Endometrial microvascular endothelial cells (primary cell): ENCODE data around the gene CEP70. TPM values are rescaled to one million over a fixed set of nuclear protein-coding genes. Genes with fewer than 3 reads are reported as not detected.
"Not testable (repeated sequence)": the region's sequence is repeated elsewhere in the genome, so short reads cannot be mapped to it uniquely, and the experiment has no call there.

Source experiments
- in situ Hi-C: cut with HindIII; loops from 2 replicates; pipeline ENCODE4 v1.10.0; 2017; ENCODE audit warnings: low sequenced_read_pairs, low pct_unique_long_range_greater_than_20kb; ENCODE audit errors: inconsistent ontology term
- total RNA-seq: library from RNA; depleted of rRNA; stranded (reverse); fragments of >200 nt; gene quantifications from one replicate; pipeline ENCODE4 v1.2.3, GENCODE V29; 2015; ENCODE audit errors: inconsistent ontology term

CEP70 gene
- total RNA-seq, 1 donor from 2014 or later, result 9.2 TPM

DNA sequence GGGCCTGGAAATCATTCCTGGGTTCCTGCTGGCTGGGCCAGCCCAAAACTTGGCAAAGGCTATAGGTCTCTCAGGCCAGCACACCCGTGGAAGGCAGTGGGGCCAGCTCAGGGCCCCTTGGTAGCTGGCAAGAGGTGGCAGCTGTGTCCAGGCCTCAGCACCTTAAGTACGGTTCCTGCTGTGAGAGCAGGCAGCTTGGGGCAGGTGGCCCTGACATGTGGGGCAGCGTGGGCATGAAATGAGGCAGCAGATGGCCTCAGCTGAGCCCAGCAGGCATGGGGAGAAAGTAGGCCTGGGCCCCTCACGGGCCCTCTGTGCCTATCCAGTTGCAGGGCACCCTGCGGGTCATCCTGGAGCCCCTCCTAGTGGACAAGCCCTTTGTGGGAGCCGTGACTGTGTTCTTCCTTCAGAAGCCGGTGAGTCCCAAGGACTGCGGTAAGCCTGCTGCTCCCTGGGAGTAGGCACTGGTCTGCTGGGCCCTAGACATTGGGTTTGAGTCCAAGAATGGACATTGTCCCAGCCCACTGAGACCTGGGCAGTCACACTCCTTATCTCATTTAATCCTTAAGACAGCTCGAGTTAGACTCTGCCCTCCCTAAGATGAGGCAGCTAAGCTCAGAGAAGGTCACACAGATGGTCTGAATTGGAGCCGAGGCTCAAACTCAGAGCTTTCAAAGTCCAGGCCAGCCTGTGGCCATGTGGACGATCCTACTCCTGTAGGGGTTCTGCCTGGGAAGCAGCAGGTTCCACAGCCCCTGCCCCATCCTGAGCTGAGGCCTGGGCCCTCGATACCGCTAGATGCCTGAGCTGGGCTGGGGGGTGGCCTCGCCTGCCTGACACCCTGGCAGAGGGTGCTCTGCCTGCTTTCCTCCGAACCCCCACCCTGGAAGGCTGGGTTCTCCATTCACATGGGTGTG is 134.2 kb downstream of the CEP70 start:
- in situ Hi-C loops, result no loop called here

DNA sequence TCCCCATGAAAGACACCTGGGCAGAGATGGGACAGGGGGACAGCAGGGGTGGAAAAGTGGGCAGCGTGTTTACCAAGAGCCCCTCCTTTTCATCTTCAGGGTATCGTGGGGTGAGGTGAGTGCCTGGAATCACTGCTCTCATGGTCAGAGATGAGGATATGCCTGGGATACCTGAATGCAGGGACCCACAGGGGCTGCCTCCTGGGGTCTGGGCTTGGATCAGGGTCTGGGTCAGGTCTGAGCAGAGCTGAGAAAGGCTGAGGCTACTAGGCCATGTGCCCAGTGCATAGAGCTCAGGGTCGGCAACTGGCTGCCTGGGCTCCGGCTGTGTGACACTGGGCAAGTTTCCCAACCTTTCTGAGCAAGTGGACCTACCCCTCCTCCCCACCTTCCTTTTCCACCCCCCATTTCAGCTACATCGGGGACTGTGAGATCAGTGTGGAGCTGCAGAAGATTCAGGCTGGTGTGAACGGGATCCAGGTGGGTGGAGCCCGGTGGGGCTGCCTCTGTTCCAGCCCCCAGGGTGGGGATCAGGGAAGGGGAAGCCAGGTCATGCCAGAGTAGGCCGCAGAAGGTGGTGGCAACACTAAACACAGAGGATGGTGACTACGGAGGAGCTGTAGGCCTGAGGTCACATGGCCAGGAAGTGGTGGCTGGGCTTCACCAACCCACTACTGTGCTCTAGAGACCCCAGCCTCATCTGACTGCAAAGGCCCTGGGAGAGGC is 135.1 kb downstream of the CEP70 start:
- in situ Hi-C loops, result no loop called here

DNA sequence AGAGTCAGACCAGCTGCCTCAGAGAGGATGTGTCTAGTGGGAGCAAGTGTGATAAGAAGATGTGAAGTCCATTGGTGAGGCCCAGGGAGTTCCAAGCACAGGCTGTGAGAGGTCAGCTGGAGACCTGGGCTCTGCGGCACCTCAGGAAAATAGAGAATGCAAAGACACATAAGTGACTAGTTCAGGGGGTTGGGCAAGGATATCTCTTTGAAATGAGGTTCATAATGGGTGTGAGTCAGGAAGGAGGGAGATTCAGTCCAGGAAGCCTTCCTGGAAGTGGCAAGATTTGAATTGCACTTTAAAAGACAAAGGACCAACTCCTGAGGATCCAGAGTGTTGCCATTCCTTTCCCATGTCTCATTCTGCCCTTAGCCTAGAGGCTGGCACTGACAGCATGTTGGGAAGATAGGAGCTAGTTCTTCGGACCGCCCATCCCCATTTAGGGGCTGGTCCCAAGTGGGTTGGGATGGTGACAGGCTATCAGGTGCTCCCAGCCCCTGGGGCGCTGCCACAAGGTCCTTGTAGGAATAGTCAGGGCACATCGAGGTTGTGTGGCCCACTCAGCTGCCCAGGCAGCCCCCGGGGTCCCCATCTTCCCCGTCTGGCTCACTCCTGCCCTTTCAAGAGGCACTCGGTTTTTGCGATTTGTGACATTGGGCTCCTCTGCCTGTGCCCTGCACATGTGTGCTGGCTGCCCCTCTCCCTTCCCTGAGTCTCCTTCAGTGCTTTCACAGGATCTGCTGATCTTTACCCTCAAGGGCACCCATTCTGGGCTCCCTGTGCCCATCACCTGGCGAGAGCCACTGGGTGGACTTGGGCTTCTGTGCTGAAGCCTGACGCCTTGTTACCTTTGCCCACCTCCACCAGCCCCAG is 136.0 kb downstream of the CEP70 start:
- in situ Hi-C loops, result no loop called here

DNA sequence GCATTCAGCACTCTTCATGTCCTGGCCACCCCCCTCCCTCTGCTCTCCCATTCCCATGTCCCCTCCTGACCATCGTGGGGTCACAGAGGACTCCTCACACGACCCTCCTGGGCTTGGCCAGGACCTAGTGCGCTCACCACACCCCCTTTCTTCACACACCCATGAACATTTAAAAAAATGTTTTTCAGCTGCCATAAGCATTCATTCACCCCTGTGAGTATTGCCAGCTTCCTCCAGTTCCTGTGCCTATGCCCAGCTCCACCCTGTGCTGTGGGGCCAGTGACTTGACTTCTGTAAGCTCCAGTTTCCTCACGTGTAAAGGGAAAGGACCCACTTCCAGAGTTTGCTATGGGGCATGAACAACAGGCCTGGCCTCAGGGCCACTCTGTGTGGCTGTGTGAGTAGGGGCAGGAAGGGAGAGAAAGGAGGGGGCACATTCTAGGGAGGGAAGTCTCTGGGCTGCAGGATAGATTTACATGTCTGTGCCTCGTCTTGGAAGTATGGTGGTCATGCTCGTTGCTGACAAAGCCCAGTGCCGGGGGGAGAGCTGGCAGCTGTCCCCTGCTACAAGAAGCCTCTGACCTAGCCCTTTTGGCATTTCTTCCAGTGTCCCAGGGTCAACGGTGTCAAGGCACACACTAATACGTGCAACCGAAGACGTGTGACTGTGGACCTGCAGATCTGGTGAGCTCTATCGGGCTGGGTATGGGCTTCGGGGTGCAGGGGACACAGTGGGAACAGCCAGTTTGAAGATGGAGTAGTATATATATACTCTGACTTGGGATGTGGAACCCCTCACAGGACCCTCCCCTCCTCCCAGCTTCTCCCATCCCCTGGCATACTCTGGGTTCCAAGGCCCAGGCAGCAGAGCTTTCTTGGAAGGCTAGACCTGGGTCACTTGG is 136.8 kb downstream of the CEP70 start:
- in situ Hi-C loops, result no loop called here

DNA sequence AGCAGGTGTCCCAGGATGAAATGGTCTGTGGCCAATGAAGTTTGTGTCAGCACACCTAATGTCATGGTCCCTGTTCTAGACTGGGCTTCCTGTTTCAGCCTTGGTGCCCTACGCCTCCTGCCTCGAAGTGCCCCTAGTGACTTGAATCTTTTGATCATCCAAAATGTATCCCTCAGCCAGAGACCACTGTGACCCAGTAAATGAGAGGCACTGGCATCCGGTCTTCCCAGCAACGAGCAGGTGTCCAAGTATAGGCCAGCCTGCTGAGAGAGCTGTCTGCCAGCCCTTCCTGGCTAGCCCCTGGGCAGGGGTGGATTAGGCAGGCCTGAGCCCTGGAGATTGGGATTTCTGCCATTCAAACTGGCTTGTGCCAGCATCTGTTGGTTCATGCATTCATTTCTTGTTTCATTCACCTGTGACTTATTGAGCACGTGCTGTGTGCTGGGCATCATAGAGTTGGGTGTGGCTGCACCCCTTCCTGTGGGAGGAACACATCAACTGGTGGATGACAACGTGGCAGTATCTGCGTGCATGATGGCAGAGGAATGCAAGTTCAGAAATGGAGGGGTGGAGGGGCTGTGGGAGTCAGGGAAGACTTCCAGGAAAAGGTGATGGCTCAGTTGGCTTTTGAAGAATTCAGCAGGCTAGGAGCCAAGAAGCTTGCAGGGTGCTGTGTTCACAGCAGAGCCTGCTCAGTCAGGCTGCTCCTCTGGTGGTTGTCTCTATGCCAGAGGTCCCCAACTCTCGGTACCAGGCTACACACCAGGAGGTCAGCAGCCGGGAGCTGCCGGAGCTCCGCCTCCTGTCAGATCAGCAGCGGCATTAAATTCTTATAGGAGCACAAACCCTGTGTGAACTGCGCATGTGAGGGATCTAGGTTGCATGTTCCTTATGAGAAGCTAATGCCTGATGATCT is 138.0 kb downstream of the CEP70 start:
- in situ Hi-C loops, result no loop called here

DNA sequence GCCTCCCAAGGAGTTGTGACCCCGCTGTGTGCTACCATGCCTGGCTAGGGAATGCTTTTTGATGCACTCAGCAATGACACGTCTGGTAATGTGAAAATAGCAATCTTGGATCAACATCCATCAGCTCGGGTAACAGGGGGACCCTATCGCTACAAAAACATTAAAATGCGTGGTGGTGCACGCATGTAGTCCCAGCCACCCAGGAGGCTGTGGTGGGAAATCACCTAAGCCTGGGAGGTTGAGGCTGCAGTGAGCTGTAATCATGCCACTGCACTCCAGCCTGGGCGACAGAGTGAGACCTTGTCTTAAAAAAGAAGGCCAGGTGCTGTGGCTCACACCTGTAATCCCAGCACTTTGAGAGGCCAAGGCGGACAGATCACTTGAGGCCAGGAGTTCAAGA is 140.1 kb downstream of the CEP70 start:
- in situ Hi-C loops, result not testable (repeated sequence)

DNA sequence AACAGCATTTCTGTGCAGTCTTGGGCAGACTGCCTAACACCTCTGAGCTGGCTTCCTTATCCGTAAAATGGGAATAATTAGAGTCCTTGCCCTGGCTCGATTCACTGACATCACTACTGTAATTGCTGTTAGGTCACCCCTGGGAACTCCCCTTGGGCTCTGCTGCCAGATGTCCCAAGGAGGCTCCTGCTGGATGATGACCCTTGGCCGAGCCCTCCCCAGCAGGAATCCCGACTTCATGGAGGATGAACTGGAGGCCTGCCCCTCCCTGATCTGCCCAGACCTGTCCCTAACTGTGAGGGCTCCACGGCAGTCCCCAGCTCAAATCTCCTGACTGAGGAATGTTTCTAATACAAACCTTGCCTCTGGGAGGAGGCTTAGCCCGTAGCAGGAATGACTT is 141.6 kb downstream of the CEP70 start:
- in situ Hi-C loops, result no loop called here

DNA sequence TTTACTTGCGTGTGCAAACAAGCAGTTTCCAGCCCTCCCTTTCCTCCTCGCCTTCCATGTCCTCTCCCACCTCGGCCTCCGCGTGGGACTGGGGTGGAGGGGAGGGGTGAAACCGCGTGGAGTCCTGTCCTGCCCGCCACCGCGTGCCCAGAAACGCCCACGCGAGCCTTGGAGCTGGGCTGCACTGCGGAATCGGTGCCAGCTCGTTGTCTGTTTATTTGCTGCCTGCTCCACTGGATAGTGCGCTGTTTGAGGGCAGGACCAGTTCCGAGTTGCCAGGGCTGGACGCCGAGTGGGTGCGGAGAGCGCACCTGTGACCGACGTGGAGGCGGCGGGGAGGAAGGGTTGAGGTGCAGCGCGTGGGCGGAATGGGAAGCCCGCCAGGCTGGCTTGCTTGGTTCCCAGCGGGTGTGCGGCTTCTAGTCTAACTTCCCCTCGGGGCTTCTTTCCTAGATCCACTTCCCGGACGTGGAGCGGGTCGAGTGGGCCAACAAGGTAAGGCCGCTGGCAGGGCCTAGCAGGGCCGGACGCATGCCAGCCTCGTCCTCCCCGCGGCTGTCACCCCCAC is 142.4 kb downstream of the CEP70 start:
- in situ Hi-C loops, result no loop called here

DNA sequence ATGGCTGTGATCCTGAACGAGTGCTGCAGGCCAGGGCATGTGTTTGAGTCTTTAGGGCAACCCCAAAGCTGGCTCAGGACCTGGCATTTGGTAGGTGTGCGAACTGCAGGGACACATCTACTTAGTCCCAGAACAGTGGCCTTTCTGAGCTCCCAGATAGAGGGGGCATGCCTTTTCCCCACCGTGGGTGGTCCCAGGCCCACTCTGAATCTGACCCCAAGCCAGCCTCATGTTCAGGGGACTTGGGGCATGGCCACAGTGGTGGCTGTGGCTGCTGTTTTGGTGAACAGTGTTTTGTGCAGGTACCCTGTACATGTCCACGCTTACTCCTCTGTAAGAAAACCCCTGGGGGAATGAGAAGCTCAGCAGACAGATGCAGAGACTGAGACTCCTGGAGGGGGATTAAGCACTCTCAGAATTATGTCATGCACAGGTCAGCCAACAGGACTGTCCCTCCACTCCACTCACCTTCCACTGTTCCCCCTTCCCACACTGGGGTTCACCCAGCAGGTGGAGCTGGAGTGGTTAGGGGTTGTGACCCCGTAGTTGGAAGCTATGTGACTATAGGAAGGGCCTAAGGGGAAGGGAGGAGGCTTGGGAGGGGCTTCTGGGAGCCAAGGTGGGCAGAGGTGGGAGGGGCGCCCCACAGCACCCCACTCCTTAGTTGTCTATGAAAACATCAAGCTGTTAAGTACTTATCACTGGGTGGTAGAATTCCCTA is 143.2 kb downstream of the CEP70 start:
- in situ Hi-C loops, result no loop called here

DNA sequence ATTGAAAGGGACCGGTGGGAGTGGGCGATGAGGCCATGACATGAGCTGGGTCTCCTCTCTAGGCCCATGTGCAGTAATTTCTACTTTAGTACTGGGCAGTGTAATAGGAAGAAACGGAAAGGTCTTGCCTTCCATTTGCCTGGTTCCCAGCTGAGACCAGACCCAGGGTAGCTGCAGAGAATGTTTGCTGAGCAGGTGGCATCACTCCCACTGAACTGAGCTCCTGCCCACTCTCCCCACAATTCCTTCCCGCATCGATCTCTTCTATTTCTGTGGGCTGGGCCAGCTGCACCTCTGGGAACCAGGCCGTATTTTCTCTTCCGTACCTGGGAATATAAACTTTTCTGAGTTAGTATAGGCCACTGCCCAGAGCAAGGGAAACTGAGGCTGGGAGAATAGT is 143.9 kb downstream of the CEP70 start:
- in situ Hi-C loops, result no loop called here

DNA sequence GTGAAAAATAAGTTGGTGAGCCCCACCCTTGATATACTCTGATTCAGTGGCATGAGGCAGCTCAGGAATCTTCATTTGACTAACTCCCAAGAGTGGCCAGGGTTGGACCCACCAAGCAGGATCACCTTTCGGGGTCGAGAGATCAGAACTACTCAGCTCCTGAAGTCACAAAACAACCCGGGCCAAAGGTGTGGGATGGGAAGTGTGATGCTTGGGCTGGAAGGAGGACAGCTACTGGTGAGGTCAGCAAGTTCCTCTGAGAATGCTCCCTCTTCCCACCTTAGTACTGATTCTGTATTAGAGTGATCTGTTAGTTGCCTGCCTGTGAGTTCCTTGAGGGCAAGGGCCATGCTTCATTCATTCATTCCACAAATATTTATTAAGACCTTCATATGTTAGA is 144.6 kb downstream of the CEP70 start:
- in situ Hi-C loops, result no loop called here

DNA sequence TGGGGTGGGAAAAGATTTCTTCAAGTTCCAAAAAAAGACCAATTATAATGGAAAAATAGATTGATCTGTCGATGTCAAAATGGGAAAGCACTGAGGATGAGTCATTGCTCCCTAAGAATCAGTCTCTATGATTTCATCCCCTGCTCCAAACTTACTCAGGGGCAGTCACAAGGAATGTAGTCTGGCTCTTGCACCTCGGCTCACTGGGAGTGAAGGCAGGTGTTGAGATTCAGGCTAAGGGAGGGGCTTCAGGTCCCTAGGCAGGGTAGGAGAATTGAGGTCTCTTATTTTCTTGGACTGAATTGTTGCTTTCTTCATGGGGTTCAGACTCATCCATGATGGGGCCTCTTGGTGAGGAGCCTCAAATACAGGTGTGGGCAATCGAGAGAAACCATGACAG is 145.4 kb downstream of the CEP70 start:
- in situ Hi-C loops, result no loop called here

DNA sequence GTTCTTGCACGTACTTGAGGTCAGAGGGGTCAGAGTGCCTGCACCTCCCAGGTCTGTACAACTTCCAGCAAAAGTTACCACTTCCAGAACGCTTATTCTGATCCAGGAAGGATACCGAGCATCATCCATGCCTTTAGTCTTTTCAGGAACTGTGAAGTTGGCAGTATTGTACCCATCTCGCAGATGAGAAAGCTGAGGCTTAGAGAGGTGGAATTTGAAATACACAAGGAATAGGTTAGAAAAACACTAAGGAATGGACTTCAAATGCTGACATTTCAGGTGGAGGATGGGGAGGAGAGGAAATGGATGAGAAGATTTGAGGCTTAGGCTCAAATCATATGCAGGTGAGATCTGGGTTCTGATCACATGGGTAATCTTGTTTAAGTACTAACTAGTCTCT is 148.4 kb downstream of the CEP70 start:
- in situ Hi-C loops, result no loop called here

DNA sequence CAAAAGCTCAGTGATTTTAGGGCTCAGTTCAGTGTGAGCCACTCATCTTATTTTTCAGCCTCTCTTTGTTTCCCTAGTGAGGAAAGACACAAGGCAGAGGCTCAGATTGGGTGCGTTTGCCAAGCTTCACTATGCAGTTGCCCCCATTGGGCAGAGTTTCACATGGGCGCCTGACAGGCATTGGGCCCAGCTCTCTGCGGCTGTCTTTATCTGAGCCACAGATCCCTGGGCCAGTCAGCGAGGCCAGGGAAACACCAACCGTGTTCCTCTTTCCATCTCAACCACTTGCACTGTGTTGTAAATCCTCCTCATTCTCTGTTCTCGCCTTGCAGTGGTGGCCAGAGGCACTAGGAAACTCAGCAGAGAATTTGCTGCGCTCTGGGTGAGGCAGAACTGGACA is 148.8 kb downstream of the CEP70 start:
- in situ Hi-C loops, result no loop called here
